H9 (cell line): ENCODE data around the gene MINPP1. TPM values are rescaled to one million over a fixed set of nuclear protein-coding genes. Genes with fewer than 3 reads are reported as not detected.

Experiments used
- DNase-seq: peaks from one replicate; pipeline ENCODE4 v3.0.0-alpha.2; 2017
- H2AFZ ChIP-seq: one replicate; pipeline ENCODE4 v1.6.1; 2013; ENCODE audit warnings: mild to moderate bottlenecking, low read length, control low read depth, moderate library complexity
- H2AK5ac ChIP-seq: 2 replicates; pipeline ENCODE4 v1.6.1; 2013; ENCODE audit warnings: low read length, control low read depth, mixed read lengths; ENCODE audit not compliant: insufficient read length
- H2BK120ac ChIP-seq: one replicate; pipeline ENCODE4 v1.6.1; 2013; ENCODE audit warnings: low read depth, mild to moderate bottlenecking, low read length, control low read depth, inconsistent platforms; ENCODE audit not compliant: poor library complexity, severe bottlenecking
- H2BK12ac ChIP-seq: 2 replicates; pipeline ENCODE4 v1.6.1; 2013; ENCODE audit warnings: low read length, control low read depth, mixed read lengths, low read depth; ENCODE audit not compliant: insufficient read length
- H2BK15ac ChIP-seq: 2 replicates; pipeline ENCODE4 v1.6.1; 2013; ENCODE audit warnings: low read depth, low read length, control low read depth
- H2BK20ac ChIP-seq: one replicate; pipeline ENCODE4 v1.6.1; 2013; ENCODE audit warnings: low read depth, mild to moderate bottlenecking, low read length, control low read depth, inconsistent platforms; ENCODE audit not compliant: poor library complexity, severe bottlenecking
- H2BK5ac ChIP-seq: 2 replicates; pipeline ENCODE4 v1.6.1; 2013; ENCODE audit warnings: low read length, control low read depth, mixed read lengths; ENCODE audit not compliant: insufficient read length
- H3K14ac ChIP-seq: 2 replicates; pipeline ENCODE4 v1.6.1; 2013; ENCODE audit warnings: low read length, control low read depth; ENCODE audit not compliant: insufficient read depth
- H3K18ac ChIP-seq: 2 replicates; pipeline ENCODE4 v1.6.1; 2013; ENCODE audit warnings: low read depth, mild to moderate bottlenecking, mixed read lengths, low read length, control low read depth; ENCODE audit not compliant: insufficient read length
- H3K23ac ChIP-seq: 2 replicates; pipeline ENCODE4 v1.6.1; 2013; ENCODE audit warnings: low read length, control low read depth, mixed read lengths, low read depth; ENCODE audit not compliant: insufficient read length
- H3K23me2 ChIP-seq: 2 replicates; pipeline ENCODE4 v1.6.1; 2013; ENCODE audit warnings: low read depth, mild to moderate bottlenecking, mixed read lengths, low read length, control low read depth; ENCODE audit not compliant: insufficient read length, poor library complexity, severe bottlenecking
- H3K27ac ChIP-seq: 2 replicates; pipeline ENCODE4 v1.5.1; 2013; ENCODE audit warnings: low read length, control low read depth, mixed read lengths, low read depth; ENCODE audit not compliant: insufficient read length
- H3K27me3 ChIP-seq: 2 replicates; pipeline ENCODE4 v1.6.1; 2013; ENCODE audit warnings: low read length, control low read depth, inconsistent platforms; ENCODE audit not compliant: insufficient read depth
- H3K4ac ChIP-seq: 2 replicates; pipeline ENCODE4 v1.6.1; 2013; ENCODE audit warnings: low read depth, mild to moderate bottlenecking, control low read depth, inconsistent platforms, low read length, moderate library complexity
- H3K4me1 ChIP-seq: 2 replicates; pipeline ENCODE4 v1.6.1; 2013; ENCODE audit warnings: low read length, control low read depth, inconsistent platforms; ENCODE audit not compliant: insufficient read depth
- H3K4me2 ChIP-seq: 2 replicates; pipeline ENCODE4 v1.6.1; 2013; ENCODE audit warnings: low read length, control low read depth, mixed read lengths; ENCODE audit not compliant: insufficient read length, insufficient read depth
- H3K56ac ChIP-seq: 2 replicates; pipeline ENCODE4 v1.6.1; 2013; ENCODE audit warnings: low read depth, mild to moderate bottlenecking, mixed read lengths, low read length, control low read depth; ENCODE audit not compliant: insufficient read length
- H3K79me1 ChIP-seq: 2 replicates; pipeline ENCODE4 v1.6.1; 2013; ENCODE audit warnings: low read depth, mild to moderate bottlenecking, moderate library complexity, low read length, control low read depth, inconsistent platforms; ENCODE audit not compliant: insufficient read depth, poor library complexity, severe bottlenecking
- H3K79me2 ChIP-seq: 2 replicates; pipeline ENCODE4 v1.6.1; 2013; ENCODE audit warnings: low read length, control low read depth, inconsistent platforms; ENCODE audit not compliant: insufficient read depth
- H3K9ac ChIP-seq: 2 replicates; pipeline ENCODE4 v1.6.1; 2013; ENCODE audit warnings: low read length, control low read depth, mixed read lengths; ENCODE audit not compliant: insufficient read length; ENCODE audit errors: extremely low read depth
- H3K9me3 ChIP-seq: one replicate; pipeline ENCODE4 v1.6.1; 2013; ENCODE audit warnings: low read depth, low read length, inconsistent platforms; ENCODE audit not compliant: control insufficient read depth
- H3T11ph ChIP-seq: one replicate; pipeline ENCODE4 v1.6.1; 2013; ENCODE audit warnings: mild to moderate bottlenecking, low read length, control low read depth, inconsistent platforms
- H4K20me1 ChIP-seq: one replicate; pipeline ENCODE4 v1.6.1; 2013; ENCODE audit not compliant: control insufficient read depth, insufficient read length, insufficient read depth
- H4K5ac ChIP-seq: 2 replicates; pipeline ENCODE4 v1.6.1; 2013; ENCODE audit warnings: low read depth, mild to moderate bottlenecking, mixed read lengths, low read length, control low read depth; ENCODE audit not compliant: insufficient read length
- H4K8ac ChIP-seq: replicated peaks from 2 replicates; pipeline ENCODE4 v1.6.1; 2013; ENCODE audit warnings: low read length, control low read depth, mixed read lengths, low read depth; ENCODE audit not compliant: insufficient read length
- H4K91ac ChIP-seq: 2 replicates; pipeline ENCODE4 v1.6.1; 2013; ENCODE audit warnings: low read depth, mild to moderate bottlenecking, moderate library complexity, mixed read lengths, low read length, control low read depth; ENCODE audit not compliant: insufficient read length
- H3K27ac Mint-ChIP-seq, 3 experiments: 2 replicates in 2 of 3; 3 replicates in 1 of 3; pipeline ENCODE4 v1.8.0; 2020 to 2021; ENCODE audit warnings: mixed read lengths in 3 of 3, mild to moderate bottlenecking in 1 of 3, moderate library complexity in 1 of 3
- H3K27me3 Mint-ChIP-seq: 2 replicates; pipeline ENCODE4 v1.8.0; 2021; ENCODE audit warnings: low read depth, mild to moderate bottlenecking, moderate library complexity, mixed read lengths
- H3K36me3 Mint-ChIP-seq, 3 experiments: 2 replicates in 2 of 3; 3 replicates in 1 of 3; pipeline ENCODE4 v1.8.0; 2020 to 2021; ENCODE audit warnings: low read depth in 3 of 3, mixed read lengths in 3 of 3; ENCODE audit not compliant: insufficient read depth in 1 of 3
- H3K4me1 Mint-ChIP-seq, 2 experiments: 2 replicates each; pipeline ENCODE4 v1.8.0; 2020; ENCODE audit warnings: mixed read lengths in 2 of 2
- H3K4me3 Mint-ChIP-seq, 2 experiments: 2 replicates in 1 of 2; 3 replicates in 1 of 2; pipeline ENCODE4 v1.8.0; 2020 to 2021; ENCODE audit warnings: mild to moderate bottlenecking in 2 of 2, mixed read lengths in 2 of 2, moderate library complexity in 1 of 2
- H3K9me3 Mint-ChIP-seq, 2 experiments: 2 replicates in 1 of 2; 3 replicates in 1 of 2; pipeline ENCODE4 v1.8.0; 2020; ENCODE audit warnings: mild to moderate bottlenecking in 2 of 2, mixed read lengths in 2 of 2, moderate library complexity in 1 of 2
- WGBS: extraction: QIAGEN DNeasy Blood & Tissue Kit; methylation state at CpG from one replicate; pipeline ENCODE4 v1.1.7; 2013; ENCODE audit warnings: missing lambda C conversion rate, low lambda C conversion rate, mixed read lengths; ENCODE audit not compliant: insufficient read length; ENCODE audit errors: extremely low coverage; 5-methylcytosine and 5-hydroxymethylcytosine counted together
- total RNA-seq: library from RNA; stranded (reverse); gene quantifications from 2 replicates; pipeline ENCODE4 v1.2.1, GENCODE V29; 2021
- TF ChIP-seq, protein P1 (sequence below): fragments of 200-600 bp; sonication (generic); conservative IDR thresholded peaks from 3 replicates; pipeline ENCODE4 v1.8.0; 2021; ENCODE audit warnings: antibody characterized with exemption, mild to moderate bottlenecking

Gene MINPP1
- total RNA-seq, 1 experiment from 2014 or later: 30.3 TPM

DNA sequence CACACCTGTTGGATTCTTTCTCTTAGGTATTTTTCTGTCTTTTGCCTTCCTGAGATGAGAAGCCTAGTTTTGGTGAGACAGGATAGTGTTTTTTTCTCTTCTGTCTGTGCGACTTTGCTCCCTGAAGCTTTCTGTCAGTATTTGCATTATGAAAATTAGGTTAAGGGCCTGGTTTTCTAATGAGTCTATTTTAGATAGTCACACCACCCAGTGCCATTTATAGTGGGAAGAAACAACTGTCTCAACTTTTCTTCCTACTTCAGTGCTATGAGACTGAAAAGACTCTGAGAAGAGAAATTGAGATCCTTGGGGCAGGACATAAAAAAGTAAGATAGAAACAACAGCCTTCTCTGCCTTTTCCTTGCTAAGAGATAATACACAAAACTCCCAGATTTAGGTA, 53.6 kb downstream of the MINPP1 start:
- no peaks in the 10 kb centered on the region for H3K23me2 ChIP-seq
- no peak overlapping the region for H3K27ac ChIP-seq
- H3K14ac ChIP-seq: no peak overlapping the region
- peaks cover 10% of the 10 kb centered on the region; the same call in 1 of the 2 replicates for H3K4me1 ChIP-seq
- Mint-ChIP-seq H3K4me1 (peaks cover 17 to 18% of the 10 kb centered on the region in 2 experiments), H3K27me3 (no peaks in the 10 kb centered on the region), H3K36me3 (peaks cover 9 to 15% (median 12%) of the 10 kb centered on the region in 3 experiments), H3K27ac (peak overlapping the region in 1 of 3 experiments; percentile 83; a peak in 2 of 7 replicates), H3K4me3 (no peak overlapping the region), H3K9me3 (peaks cover 11% of the 10 kb centered on the region in 2 experiments)
- no peak overlapping the region for H2AK5ac ChIP-seq
- H4K5ac ChIP-seq: no peak overlapping the region
- H3T11ph ChIP-seq: no peak overlapping the region
- no peaks in the 10 kb centered on the region for H4K20me1 ChIP-seq
- no peak overlapping the region for H2BK12ac ChIP-seq
- no peak for DNase-seq
- no peaks in the 10 kb centered on the region for H3K9me3 ChIP-seq
- H3K18ac ChIP-seq: no peak overlapping the region
- H2BK120ac ChIP-seq: no peak overlapping the region
- no peak overlapping the region for H4K8ac ChIP-seq
- no peak overlapping the region for H3K4ac ChIP-seq
- no peaks in the 10 kb centered on the region for H3K79me2 ChIP-seq
- H3K9ac ChIP-seq: no peak overlapping the region
- no peak overlapping the region for H2AFZ ChIP-seq
- H2BK15ac ChIP-seq: no peak overlapping the region
- no peak overlapping the region for H2BK5ac ChIP-seq
- no CpG with 5 or more reads among the region's 1 CpG for WGBS
- H3K23ac ChIP-seq: no peak overlapping the region
- H3K56ac ChIP-seq: no peak overlapping the region
- no peak overlapping the region for H3K4me2 ChIP-seq
- no peaks in the 10 kb centered on the region for H3K79me1 ChIP-seq
- TF ChIP-seq, protein P1, sequence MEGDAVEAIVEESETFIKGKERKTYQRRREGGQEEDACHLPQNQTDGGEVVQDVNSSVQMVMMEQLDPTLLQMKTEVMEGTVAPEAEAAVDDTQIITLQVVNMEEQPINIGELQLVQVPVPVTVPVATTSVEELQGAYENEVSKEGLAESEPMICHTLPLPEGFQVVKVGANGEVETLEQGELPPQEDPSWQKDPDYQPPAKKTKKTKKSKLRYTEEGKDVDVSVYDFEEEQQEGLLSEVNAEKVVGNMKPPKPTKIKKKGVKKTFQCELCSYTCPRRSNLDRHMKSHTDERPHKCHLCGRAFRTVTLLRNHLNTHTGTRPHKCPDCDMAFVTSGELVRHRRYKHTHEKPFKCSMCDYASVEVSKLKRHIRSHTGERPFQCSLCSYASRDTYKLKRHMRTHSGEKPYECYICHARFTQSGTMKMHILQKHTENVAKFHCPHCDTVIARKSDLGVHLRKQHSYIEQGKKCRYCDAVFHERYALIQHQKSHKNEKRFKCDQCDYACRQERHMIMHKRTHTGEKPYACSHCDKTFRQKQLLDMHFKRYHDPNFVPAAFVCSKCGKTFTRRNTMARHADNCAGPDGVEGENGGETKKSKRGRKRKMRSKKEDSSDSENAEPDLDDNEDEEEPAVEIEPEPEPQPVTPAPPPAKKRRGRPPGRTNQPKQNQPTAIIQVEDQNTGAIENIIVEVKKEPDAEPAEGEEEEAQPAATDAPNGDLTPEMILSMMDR: no peak
- H3K27me3 ChIP-seq: no peaks in the 10 kb centered on the region
- no peak overlapping the region for H2BK20ac ChIP-seq
- no peak overlapping the region for H4K91ac ChIP-seq
